HEK293 (cell line): ENCODE data around the gene SAP30L.

ENCODE experiments used
- CTCF ChIP-seq: fragments of 450-650 bp; formaldehyde crosslinking; IDR thresholded peaks from 2 replicates; pipeline ENCODE4 v1.5.1; 2016; ENCODE audit warnings: missing biosample characterization, missing genetic modification characterization
- PATZ1 ChIP-seq: fragments of 450-650 bp; formaldehyde crosslinking; IDR thresholded peaks from 2 replicates; pipeline ENCODE4 v1.5.1; 2016; ENCODE audit warnings: missing biosample characterization, missing genetic modification characterization

GRCh38 chr5:154485850-154486426 lies 40.1 kb downstream of the SAP30L start:
- TF ChIP-seq PATZ1 (no peak), CTCF (tag by site-specific recombination) (no peak)
